Fibroblast of lung (primary cell): ENCODE measurements around the gene ROBO2. TPM values are rescaled to one million over a fixed set of nuclear protein-coding genes. Genes with fewer than 3 reads are reported as not detected.

Experiments used
- DNase-seq, 2 donors: peaks; one replicate each; pipeline versions ENCODE4 v3.0.0 to v3.0.0-alpha.2; 2010; ENCODE audit warnings: low read depth in 2 of 2
- H2AFZ ChIP-seq: 2 replicates; pipeline ENCODE4 v1.5.1; 2012; ENCODE audit warnings: low read length, control low read depth, inconsistent platforms
- H3K27ac ChIP-seq: 2 replicates; pipeline ENCODE4 v1.5.1; 2011; ENCODE audit warnings: low read length, control low read depth; ENCODE audit not compliant: insufficient read depth
- H3K27me3 ChIP-seq: 2 replicates; pipeline ENCODE4 v1.5.1; 2011; ENCODE audit warnings: mild to moderate bottlenecking, low read length; ENCODE audit not compliant: control insufficient read depth, insufficient read depth
- H3K36me3 ChIP-seq: 2 replicates; pipeline ENCODE4 v1.5.1; 2011; ENCODE audit warnings: low read length; ENCODE audit not compliant: control insufficient read depth, insufficient read depth
- H3K4me1 ChIP-seq: 2 replicates; pipeline ENCODE4 v1.5.1; 2011; ENCODE audit warnings: low read length; ENCODE audit not compliant: control insufficient read depth, insufficient read depth; ENCODE audit errors: extremely low read depth
- H3K4me2 ChIP-seq: 2 replicates; pipeline ENCODE4 v1.5.1; 2011; ENCODE audit warnings: low read length, control low read depth; ENCODE audit not compliant: insufficient read depth; ENCODE audit errors: extremely low read depth
- H3K4me3 ChIP-seq, 4 experiments: fragments of 200-600 bp in 1 of 4; sonication (generic) in 1 of 4; replicated peaks in 1 of 4; 2 replicates each; pipeline ENCODE4 v1.5.1; 2011 to 2016; ENCODE audit warnings: low read length in 4 of 4, low read depth in 3 of 4, mild to moderate bottlenecking in 3 of 4, control low read depth in 2 of 4, inconsistent platforms in 1 of 4, mixed read lengths in 1 of 4; ENCODE audit not compliant: insufficient read depth in 1 of 4; ENCODE audit errors: control extremely low read depth in 1 of 4
- H3K79me2 ChIP-seq: 2 replicates; pipeline ENCODE4 v1.5.1; 2012; ENCODE audit warnings: mild to moderate bottlenecking, low read length, inconsistent platforms; ENCODE audit not compliant: control insufficient read depth, insufficient read depth
- H3K9ac ChIP-seq: 2 replicates; pipeline ENCODE4 v1.5.1; 2011; ENCODE audit warnings: mild to moderate bottlenecking, low read length, control low read depth; ENCODE audit not compliant: insufficient read depth
- H3K9me3 ChIP-seq: 2 replicates; pipeline ENCODE4 v1.5.1; 2012; ENCODE audit warnings: low read depth, low read length; ENCODE audit not compliant: control insufficient read depth, insufficient read depth
- H4K20me1 ChIP-seq: 2 replicates; pipeline ENCODE4 v1.5.1; 2011; ENCODE audit warnings: low read length; ENCODE audit not compliant: control insufficient read depth, insufficient read depth; ENCODE audit errors: extremely low read depth
- EZH2 ChIP-seq: IDR thresholded peaks from 2 replicates; pipeline ENCODE4 v1.5.1; 2012; ENCODE audit warnings: low read length, control low read depth, mild to moderate bottlenecking; ENCODE audit errors: missing control alignments
- polyA plus RNA-seq, 2 donors: library from polyadenylated mRNA; depleted of rRNA in 1 of 2; stranded (reverse) in 1 of 2; unstranded in 1 of 2; fragments of >200 nt; gene quantifications; 2 replicates each; pipeline ENCODE4 v1.2.1, GENCODE V29; 2011 to 2012; ENCODE audit warnings: missing spikeins in 1 of 2
- total RNA-seq: library from RNA; depleted of rRNA; stranded (reverse); fragments of >200 nt; gene quantifications from 2 replicates; pipeline ENCODE4 v1.2.1, GENCODE V29; 2014
- TF ChIP-seq, protein P1 (sequence below), 2 donors: IDR thresholded peaks in 1 of 2; conservative IDR thresholded peaks in 1 of 2; 1 replicate in 1 of 2; 2 replicates in 1 of 2; pipeline ENCODE4 v1.5.1; 2011 to 2012; ENCODE audit warnings: low read length in 2 of 2, control low read depth in 1 of 2, inconsistent platforms in 1 of 2, low read depth in 1 of 2, mild to moderate bottlenecking in 1 of 2

Gene ROBO2
- total and polyA plus RNA-seq, 2 donors (not counting 1 experiment from before 2014, with no cell fraction given) = 0.83 to 1.5 TPM

DNA sequence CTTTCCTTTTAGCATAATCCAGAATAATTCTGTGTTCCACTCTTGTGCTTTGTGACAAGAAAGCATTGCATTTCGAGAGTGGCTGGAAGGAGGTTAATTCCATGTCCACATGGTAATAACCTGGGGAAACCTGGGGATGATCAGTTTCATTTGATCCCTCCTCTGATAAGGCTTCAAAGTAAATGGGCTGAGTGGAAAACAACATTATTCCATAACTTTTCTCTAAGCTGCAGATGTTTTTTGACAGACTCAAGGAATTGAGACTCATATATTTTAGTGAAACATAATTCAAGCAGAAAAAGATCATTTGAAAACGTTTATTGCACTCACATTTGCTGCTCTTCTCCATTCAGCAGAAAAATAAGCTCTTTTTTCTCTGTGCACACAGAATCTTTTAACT is 44.6 kb downstream of the ROBO2 start:
- Histone ChIP-seq H3K4me2 (no peak overlapping the region), H3K27ac (no peak overlapping the region), H3K27me3 (no peaks in the 10 kb centered on the region), H4K20me1 (no peaks in the 10 kb centered on the region), H3K79me2 (no peaks in the 10 kb centered on the region), H3K4me3 (no peak overlapping the region), H3K9ac (no peak overlapping the region), H3K9me3 (no peaks in the 10 kb centered on the region), H3K4me1 (no peaks in the 10 kb centered on the region), H2AFZ (no peak overlapping the region), H3K36me3 (no peaks in the 10 kb centered on the region)
- DNase-seq = no peak
- no peak for TF ChIP-seq EZH2
- TF ChIP-seq, protein P1, sequence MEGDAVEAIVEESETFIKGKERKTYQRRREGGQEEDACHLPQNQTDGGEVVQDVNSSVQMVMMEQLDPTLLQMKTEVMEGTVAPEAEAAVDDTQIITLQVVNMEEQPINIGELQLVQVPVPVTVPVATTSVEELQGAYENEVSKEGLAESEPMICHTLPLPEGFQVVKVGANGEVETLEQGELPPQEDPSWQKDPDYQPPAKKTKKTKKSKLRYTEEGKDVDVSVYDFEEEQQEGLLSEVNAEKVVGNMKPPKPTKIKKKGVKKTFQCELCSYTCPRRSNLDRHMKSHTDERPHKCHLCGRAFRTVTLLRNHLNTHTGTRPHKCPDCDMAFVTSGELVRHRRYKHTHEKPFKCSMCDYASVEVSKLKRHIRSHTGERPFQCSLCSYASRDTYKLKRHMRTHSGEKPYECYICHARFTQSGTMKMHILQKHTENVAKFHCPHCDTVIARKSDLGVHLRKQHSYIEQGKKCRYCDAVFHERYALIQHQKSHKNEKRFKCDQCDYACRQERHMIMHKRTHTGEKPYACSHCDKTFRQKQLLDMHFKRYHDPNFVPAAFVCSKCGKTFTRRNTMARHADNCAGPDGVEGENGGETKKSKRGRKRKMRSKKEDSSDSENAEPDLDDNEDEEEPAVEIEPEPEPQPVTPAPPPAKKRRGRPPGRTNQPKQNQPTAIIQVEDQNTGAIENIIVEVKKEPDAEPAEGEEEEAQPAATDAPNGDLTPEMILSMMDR (conservative IDR thresholded peaks at IDR 0.05 in 1 of 2, IDR thresholded peaks at IDR 0.05 in 1 of 2; ENCODE audit: low read depth in 1 of 2, low read length in 2 of 2) = no peak

GRCh38 chr3:77086408-77086807 is 46.5 kb downstream of the ROBO2 start:
- H3K4me2 ChIP-seq = no peak overlapping the region

GRCh38 chr3:77091809-77092208 is 51.9 kb downstream of the ROBO2 start:
- Histone ChIP-seq H3K4me2 (no peak overlapping the region), H3K4me3 (no peak overlapping the region), H3K27me3 (no peaks in the 10 kb centered on the region), H3K9ac (no peak overlapping the region), H3K79me2 (no peaks in the 10 kb centered on the region), H3K9me3 (no peaks in the 10 kb centered on the region), H3K4me1 (no peaks in the 10 kb centered on the region), H2AFZ (no peak overlapping the region), H3K36me3 (no peaks in the 10 kb centered on the region), H3K27ac (no peak overlapping the region), H4K20me1 (no peaks in the 10 kb centered on the region)
- no peak for TF ChIP-seq EZH2
- TF ChIP-seq, protein P1 (conservative IDR thresholded peaks at IDR 0.05 in 1 of 2, IDR thresholded peaks at IDR 0.05 in 1 of 2; ENCODE audit: low read depth in 1 of 2, low read length in 2 of 2) = no peak
- DNase-seq = no peak

More at GRCh38 chr3:77086408-77086807, 46.5 kb downstream of the ROBO2 start:
- H3K36me3 ChIP-seq = no peaks in the 10 kb centered on the region
- no peak overlapping the region for H2AFZ ChIP-seq
- no peak overlapping the region for H3K27ac ChIP-seq
- H3K4me1 ChIP-seq = no peaks in the 10 kb centered on the region
- no peak overlapping the region for H3K4me3 ChIP-seq
- H3K9me3 ChIP-seq = no peaks in the 10 kb centered on the region
- TF ChIP-seq EZH2 = no peak
- TF ChIP-seq, protein P1 (conservative IDR thresholded peaks at IDR 0.05 in 1 of 2, IDR thresholded peaks at IDR 0.05 in 1 of 2; ENCODE audit: low read depth in 1 of 2, low read length in 2 of 2) = no peak
- H3K27me3 ChIP-seq = no peaks in the 10 kb centered on the region
- H3K9ac ChIP-seq = no peak overlapping the region
- no peaks in the 10 kb centered on the region for H3K79me2 ChIP-seq
- no peak for DNase-seq
- no peaks in the 10 kb centered on the region for H4K20me1 ChIP-seq
